Spleen (tissue), 7 donors: ENCODE data around the gene RBMX.

Source experiments
- POLR2AphosphoS5 ChIP-seq, 3 donors: sonication (generic); formaldehyde crosslinking; IDR thresholded peaks; one replicate each; pipeline ENCODE4 v1.5.1; 2017; ENCODE audit warnings: antibody characterized with exemption in 3 of 3
- TF ChIP-seq, protein P1 (sequence below), 11 experiments: fragments of 200-600 bp in 7 of 11; fragments of 450-650 bp in 4 of 11; sonication (generic) in 4 of 11; IDR thresholded peaks in 8 of 11; conservative IDR thresholded peaks in 3 of 11; 1 replicate in 7 of 11; 2 replicates in 4 of 11; pipeline versions ENCODE4 v1.4.0 to v1.8.0; 2016 to 2021; ENCODE audit warnings: antibody characterized with exemption in 11 of 11, inconsistent platforms in 4 of 11, mild to moderate bottlenecking in 1 of 11
- donor health status: DM: no; HTN: no; CAD: no; lungs with moderate emphysema.
- donor health status: DM: no; HTN: no; CAD: no.
- donor health status: DM: no; HTN: no; CAD: no.

DNA sequence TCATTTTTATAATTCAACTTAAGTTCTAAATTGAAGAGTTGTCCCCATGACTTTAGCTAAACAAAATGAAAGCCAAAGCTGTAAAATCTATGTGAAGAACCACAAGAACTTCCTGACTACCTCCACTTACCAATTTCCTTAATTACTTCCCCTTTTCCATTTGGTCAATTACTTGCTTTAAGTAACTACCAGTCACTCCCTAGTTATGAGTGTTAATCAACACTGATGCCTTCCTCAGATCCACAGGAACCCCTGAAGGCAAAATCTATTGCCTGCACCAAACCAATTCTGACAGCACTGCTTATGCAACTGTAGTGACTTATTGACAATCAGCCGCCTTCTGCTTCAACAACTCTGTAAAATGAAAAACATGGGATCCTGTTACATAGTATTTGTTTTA is 10.5 kb downstream of the RBMX start:
- TF ChIP-seq, protein P1, sequence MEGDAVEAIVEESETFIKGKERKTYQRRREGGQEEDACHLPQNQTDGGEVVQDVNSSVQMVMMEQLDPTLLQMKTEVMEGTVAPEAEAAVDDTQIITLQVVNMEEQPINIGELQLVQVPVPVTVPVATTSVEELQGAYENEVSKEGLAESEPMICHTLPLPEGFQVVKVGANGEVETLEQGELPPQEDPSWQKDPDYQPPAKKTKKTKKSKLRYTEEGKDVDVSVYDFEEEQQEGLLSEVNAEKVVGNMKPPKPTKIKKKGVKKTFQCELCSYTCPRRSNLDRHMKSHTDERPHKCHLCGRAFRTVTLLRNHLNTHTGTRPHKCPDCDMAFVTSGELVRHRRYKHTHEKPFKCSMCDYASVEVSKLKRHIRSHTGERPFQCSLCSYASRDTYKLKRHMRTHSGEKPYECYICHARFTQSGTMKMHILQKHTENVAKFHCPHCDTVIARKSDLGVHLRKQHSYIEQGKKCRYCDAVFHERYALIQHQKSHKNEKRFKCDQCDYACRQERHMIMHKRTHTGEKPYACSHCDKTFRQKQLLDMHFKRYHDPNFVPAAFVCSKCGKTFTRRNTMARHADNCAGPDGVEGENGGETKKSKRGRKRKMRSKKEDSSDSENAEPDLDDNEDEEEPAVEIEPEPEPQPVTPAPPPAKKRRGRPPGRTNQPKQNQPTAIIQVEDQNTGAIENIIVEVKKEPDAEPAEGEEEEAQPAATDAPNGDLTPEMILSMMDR (IDR thresholded peaks at IDR 0.05 in 8 of 11, conservative IDR thresholded peaks at IDR 0.05 in 3 of 11), result no peak
- TF ChIP-seq POLR2AphosphoS5 (IDR thresholded peaks at IDR 0.05), result no peak
